WTC11 (cell line): ENCODE data around the gene PREP. TPM values are rescaled to one million over a fixed set of nuclear protein-coding genes. Genes with fewer than 3 reads are reported as not detected.

Source experiments
- ATAC-seq: fragments of 200-7000 bp; cut with Tn5 transposase; 2 replicates; pipeline ENCODE4 v1.10.0; 2021; ENCODE audit warnings: mild to moderate bottlenecking, moderate library complexity
- CTCF ChIA-PET: fragments of 300-600 bp; sonication (Branson Sonifier 250); formaldehyde crosslinking; loops from one replicate; lab custom pipeline; 2021; ENCODE audit warnings: antibody characterized with exemption; lab: Charles Lee
- POLR2A ChIA-PET: fragments of 350-600 bp; sonication (Branson Sonifier 250); formaldehyde crosslinking; loops from one replicate; lab custom pipeline; 2021; ENCODE audit warnings: antibody characterized with exemption; lab: Charles Lee
- DNase-seq: peaks from one replicate; pipeline ENCODE4 v3.0.0; 2021; ENCODE audit warnings: low spot score
- H3K27ac Mint-ChIP-seq: 2 replicates; pipeline ENCODE4 v1.8.0; 2021; ENCODE audit warnings: mixed read lengths
- H3K27me3 Mint-ChIP-seq: 2 replicates; pipeline ENCODE4 v1.8.0; 2021; ENCODE audit warnings: low read depth, mild to moderate bottlenecking, moderate library complexity, mixed read lengths
- H3K36me3 Mint-ChIP-seq: 2 replicates; pipeline ENCODE4 v1.8.0; 2021; ENCODE audit warnings: mixed read lengths
- H3K4me1 Mint-ChIP-seq: 2 replicates; pipeline ENCODE4 v1.8.0; 2022; ENCODE audit warnings: mixed read lengths
- H3K4me3 Mint-ChIP-seq: 2 replicates; pipeline ENCODE4 v1.8.0; 2021; ENCODE audit warnings: mild to moderate bottlenecking, moderate library complexity, mixed read lengths
- H3K9me3 Mint-ChIP-seq: 2 replicates; pipeline ENCODE4 v1.8.0; 2021; ENCODE audit warnings: mixed read lengths
- AFF4 ChIP-seq: sonication (generic); formaldehyde crosslinking; IDR thresholded peaks from 2 replicates; pipeline ENCODE4 v1.8.1; 2023; ENCODE audit warnings: mild to moderate bottlenecking, missing genetic modification reagents, borderline replicate concordance
- E2F1 ChIP-seq: sonication (generic); formaldehyde crosslinking; IDR thresholded peaks from 2 replicates; pipeline ENCODE4 v1.8.0; 2022; ENCODE audit warnings: mild to moderate bottlenecking, missing genetic modification reagents
- ETV6 ChIP-seq: sonication (generic); formaldehyde crosslinking; IDR thresholded peaks from 2 replicates; pipeline ENCODE4 v1.8.1; 2022; ENCODE audit warnings: mild to moderate bottlenecking, missing genetic modification reagents
- FOXP4 ChIP-seq: sonication (generic); formaldehyde crosslinking; IDR thresholded peaks from 2 replicates; pipeline ENCODE4 v1.8.0; 2022; ENCODE audit warnings: mild to moderate bottlenecking, missing genetic modification reagents
- KAT7 ChIP-seq: sonication (generic); formaldehyde crosslinking; IDR thresholded peaks from 2 replicates; pipeline ENCODE4 v1.8.1; 2023; ENCODE audit warnings: missing genetic modification reagents, mild to moderate bottlenecking, borderline replicate concordance
- MLX ChIP-seq: sonication (generic); formaldehyde crosslinking; IDR thresholded peaks from 2 replicates; pipeline ENCODE4 v1.8.1; 2023; ENCODE audit warnings: mild to moderate bottlenecking, missing genetic modification reagents, moderate library complexity
- NFE2L1 ChIP-seq: sonication (generic); formaldehyde crosslinking; IDR thresholded peaks from 2 replicates; pipeline ENCODE4 v1.8.1; 2023; ENCODE audit warnings: missing genetic modification reagents
- PRDM15 ChIP-seq: sonication (generic); formaldehyde crosslinking; IDR thresholded peaks from 2 replicates; pipeline ENCODE4 v1.8.0; 2022; ENCODE audit warnings: missing genetic modification reagents
- PREB ChIP-seq: sonication (generic); formaldehyde crosslinking; IDR thresholded peaks from 2 replicates; pipeline ENCODE4 v1.8.1; 2022; ENCODE audit warnings: mild to moderate bottlenecking, missing genetic modification reagents, moderate library complexity, borderline replicate concordance
- RELA ChIP-seq: sonication (generic); formaldehyde crosslinking; IDR thresholded peaks from 2 replicates; pipeline ENCODE4 v1.8.1; 2022; ENCODE audit warnings: missing genetic modification reagents, mild to moderate bottlenecking, borderline replicate concordance
- SMAD3 ChIP-seq: sonication (generic); formaldehyde crosslinking; IDR thresholded peaks from 2 replicates; pipeline ENCODE4 v1.8.0; 2022; ENCODE audit warnings: missing genetic modification reagents, mild to moderate bottlenecking, borderline replicate concordance
- SOX15 ChIP-seq: fragments of 250-450 bp; sonication (Bioruptor Pico); IDR thresholded peaks from 2 replicates; pipeline ENCODE4 v1.9.0; 2021; ENCODE audit warnings: mild to moderate bottlenecking
- ZBTB21 ChIP-seq: sonication (generic); formaldehyde crosslinking; IDR thresholded peaks from 2 replicates; pipeline ENCODE4 v1.8.1; 2023; ENCODE audit warnings: mild to moderate bottlenecking, missing genetic modification reagents, borderline replicate concordance
- ZNF121 ChIP-seq: sonication (generic); formaldehyde crosslinking; IDR thresholded peaks from 2 replicates; pipeline ENCODE4 v1.8.0; 2023; ENCODE audit warnings: missing genetic modification reagents
- ZNF263 ChIP-seq: sonication (generic); formaldehyde crosslinking; IDR thresholded peaks from 2 replicates; pipeline ENCODE4 v1.8.1; 2022; ENCODE audit warnings: low read depth, mild to moderate bottlenecking, moderate library complexity, missing genetic modification reagents
- ZNF532 ChIP-seq: fragments of 250-450 bp; sonication (Bioruptor Pico); IDR thresholded peaks from 2 replicates; pipeline ENCODE4 v1.9.0; 2021; ENCODE audit warnings: mild to moderate bottlenecking, borderline replicate concordance
- ZSCAN18 ChIP-seq: fragments of 250-450 bp; sonication (Bioruptor Pico); IDR thresholded peaks from 2 replicates; pipeline ENCODE4 v2.1.2; 2022; ENCODE audit warnings: mild to moderate bottlenecking, moderate library complexity
- total RNA-seq: library from RNA; stranded (reverse); gene quantifications from 3 replicates; pipeline ENCODE4 v1.2.3, GENCODE V29; 2021

The PREP gene
- total RNA-seq, 1 experiment from 2014 or later = 58.8 TPM

- H3K27ac Mint-ChIP-seq = no peak overlapping the region
- ChIA-PET CTCF (interaction anchor here (1.0 to 1.1 kb wide), 2 partner anchors 10 to 12 kb away, joined by 3 to 4 read pairs; no protein-coding TSS in a partner anchor), POLR2A (no interaction called here)
- H3K27me3 Mint-ChIP-seq = no peaks in the 10 kb centered on the region
- no peaks in the 10 kb centered on the region for H3K9me3 Mint-ChIP-seq
- TF ChIP-seq ZNF532 (CRISPR knock-in tag) (no peak), ETV6 (CRISPR knock-in tag) (no peak), ZNF121 (CRISPR knock-in tag) (no peak), SOX15 (no peak), NFE2L1 (no peak), ZBTB21 (CRISPR knock-in tag) (no peak), ZNF263 (no peak), PREB (CRISPR knock-in tag) (no peak), AFF4 (CRISPR knock-in tag) (no peak), ZSCAN18 (CRISPR knock-in tag) (no peak), SMAD3 (CRISPR knock-in tag) (no peak), KAT7 (CRISPR knock-in tag) (no peak), MLX (CRISPR knock-in tag) (no peak), PRDM15 (CRISPR knock-in tag) (no peak), E2F1 (no peak), RELA (CRISPR knock-in tag) (no peak), FOXP4 (no peak)
- ATAC-seq (no peak), DNase-seq (no peak)
- no peak overlapping the region for H3K4me3 Mint-ChIP-seq
- H3K36me3 Mint-ChIP-seq = peaks cover 4% of the 10 kb centered on the region; the same call in 1 of the 2 replicates
- H3K4me1 Mint-ChIP-seq = peaks cover 17% of the 10 kb centered on the region
Observed at GRCh38 chr6:105305521-105305920, 97.4 kb downstream of the PREP start.
